H9 (cell line): ENCODE measurements around the gene RILPL2. TPM values are rescaled to one million over a fixed set of nuclear protein-coding genes. Genes with fewer than 3 reads are reported as not detected.
"Not testable (repeated sequence)": the region's sequence is repeated elsewhere in the genome, so short reads cannot be mapped to it uniquely, and the experiment has no call there.

ENCODE experiments used
- DNase-seq: peaks from one replicate; pipeline ENCODE4 v3.0.0-alpha.2; 2017
- H2AFZ ChIP-seq: one replicate; pipeline ENCODE4 v1.6.1; 2013; ENCODE audit warnings: mild to moderate bottlenecking, low read length, control low read depth, moderate library complexity
- H2AK5ac ChIP-seq: 2 replicates; pipeline ENCODE4 v1.6.1; 2013; ENCODE audit warnings: low read length, control low read depth, mixed read lengths; ENCODE audit not compliant: insufficient read length
- H2BK120ac ChIP-seq: one replicate; pipeline ENCODE4 v1.6.1; 2013; ENCODE audit warnings: low read depth, mild to moderate bottlenecking, low read length, control low read depth, inconsistent platforms; ENCODE audit not compliant: poor library complexity, severe bottlenecking
- H2BK12ac ChIP-seq: 2 replicates; pipeline ENCODE4 v1.6.1; 2013; ENCODE audit warnings: low read length, control low read depth, mixed read lengths, low read depth; ENCODE audit not compliant: insufficient read length
- H2BK15ac ChIP-seq: 2 replicates; pipeline ENCODE4 v1.6.1; 2013; ENCODE audit warnings: low read depth, low read length, control low read depth
- H2BK20ac ChIP-seq: one replicate; pipeline ENCODE4 v1.6.1; 2013; ENCODE audit warnings: low read depth, mild to moderate bottlenecking, low read length, control low read depth, inconsistent platforms; ENCODE audit not compliant: poor library complexity, severe bottlenecking
- H2BK5ac ChIP-seq: 2 replicates; pipeline ENCODE4 v1.6.1; 2013; ENCODE audit warnings: low read length, control low read depth, mixed read lengths; ENCODE audit not compliant: insufficient read length
- H3K14ac ChIP-seq: 2 replicates; pipeline ENCODE4 v1.6.1; 2013; ENCODE audit warnings: low read length, control low read depth; ENCODE audit not compliant: insufficient read depth
- H3K18ac ChIP-seq: 2 replicates; pipeline ENCODE4 v1.6.1; 2013; ENCODE audit warnings: low read depth, mild to moderate bottlenecking, mixed read lengths, low read length, control low read depth; ENCODE audit not compliant: insufficient read length
- H3K23ac ChIP-seq: 2 replicates; pipeline ENCODE4 v1.6.1; 2013; ENCODE audit warnings: low read length, control low read depth, mixed read lengths, low read depth; ENCODE audit not compliant: insufficient read length
- H3K23me2 ChIP-seq: 2 replicates; pipeline ENCODE4 v1.6.1; 2013; ENCODE audit warnings: low read depth, mild to moderate bottlenecking, mixed read lengths, low read length, control low read depth; ENCODE audit not compliant: insufficient read length, poor library complexity, severe bottlenecking
- H3K27ac ChIP-seq: 2 replicates; pipeline ENCODE4 v1.5.1; 2013; ENCODE audit warnings: low read length, control low read depth, mixed read lengths, low read depth; ENCODE audit not compliant: insufficient read length
- H3K27me3 ChIP-seq: 2 replicates; pipeline ENCODE4 v1.6.1; 2013; ENCODE audit warnings: low read length, control low read depth, inconsistent platforms; ENCODE audit not compliant: insufficient read depth
- H3K4ac ChIP-seq: 2 replicates; pipeline ENCODE4 v1.6.1; 2013; ENCODE audit warnings: low read depth, mild to moderate bottlenecking, control low read depth, inconsistent platforms, low read length, moderate library complexity
- H3K4me1 ChIP-seq: 2 replicates; pipeline ENCODE4 v1.6.1; 2013; ENCODE audit warnings: low read length, control low read depth, inconsistent platforms; ENCODE audit not compliant: insufficient read depth
- H3K4me2 ChIP-seq: 2 replicates; pipeline ENCODE4 v1.6.1; 2013; ENCODE audit warnings: low read length, control low read depth, mixed read lengths; ENCODE audit not compliant: insufficient read length, insufficient read depth
- H3K56ac ChIP-seq: 2 replicates; pipeline ENCODE4 v1.6.1; 2013; ENCODE audit warnings: low read depth, mild to moderate bottlenecking, mixed read lengths, low read length, control low read depth; ENCODE audit not compliant: insufficient read length
- H3K79me1 ChIP-seq: 2 replicates; pipeline ENCODE4 v1.6.1; 2013; ENCODE audit warnings: low read depth, mild to moderate bottlenecking, moderate library complexity, low read length, control low read depth, inconsistent platforms; ENCODE audit not compliant: insufficient read depth, poor library complexity, severe bottlenecking
- H3K79me2 ChIP-seq: 2 replicates; pipeline ENCODE4 v1.6.1; 2013; ENCODE audit warnings: low read length, control low read depth, inconsistent platforms; ENCODE audit not compliant: insufficient read depth
- H3K9ac ChIP-seq: 2 replicates; pipeline ENCODE4 v1.6.1; 2013; ENCODE audit warnings: low read length, control low read depth, mixed read lengths; ENCODE audit not compliant: insufficient read length; ENCODE audit errors: extremely low read depth
- H3K9me3 ChIP-seq: one replicate; pipeline ENCODE4 v1.6.1; 2013; ENCODE audit warnings: low read depth, low read length, inconsistent platforms; ENCODE audit not compliant: control insufficient read depth
- H3T11ph ChIP-seq: one replicate; pipeline ENCODE4 v1.6.1; 2013; ENCODE audit warnings: mild to moderate bottlenecking, low read length, control low read depth, inconsistent platforms
- H4K20me1 ChIP-seq: one replicate; pipeline ENCODE4 v1.6.1; 2013; ENCODE audit not compliant: control insufficient read depth, insufficient read length, insufficient read depth
- H4K5ac ChIP-seq: 2 replicates; pipeline ENCODE4 v1.6.1; 2013; ENCODE audit warnings: low read depth, mild to moderate bottlenecking, mixed read lengths, low read length, control low read depth; ENCODE audit not compliant: insufficient read length
- H4K8ac ChIP-seq: replicated peaks from 2 replicates; pipeline ENCODE4 v1.6.1; 2013; ENCODE audit warnings: low read length, control low read depth, mixed read lengths, low read depth; ENCODE audit not compliant: insufficient read length
- H4K91ac ChIP-seq: 2 replicates; pipeline ENCODE4 v1.6.1; 2013; ENCODE audit warnings: low read depth, mild to moderate bottlenecking, moderate library complexity, mixed read lengths, low read length, control low read depth; ENCODE audit not compliant: insufficient read length
- H3K27ac Mint-ChIP-seq, 3 experiments: 2 replicates in 2 of 3; 3 replicates in 1 of 3; pipeline ENCODE4 v1.8.0; 2020 to 2021; ENCODE audit warnings: mixed read lengths in 3 of 3, mild to moderate bottlenecking in 1 of 3, moderate library complexity in 1 of 3
- H3K27me3 Mint-ChIP-seq: 2 replicates; pipeline ENCODE4 v1.8.0; 2021; ENCODE audit warnings: low read depth, mild to moderate bottlenecking, moderate library complexity, mixed read lengths
- H3K36me3 Mint-ChIP-seq, 3 experiments: 2 replicates in 2 of 3; 3 replicates in 1 of 3; pipeline ENCODE4 v1.8.0; 2020 to 2021; ENCODE audit warnings: low read depth in 3 of 3, mixed read lengths in 3 of 3; ENCODE audit not compliant: insufficient read depth in 1 of 3
- H3K4me1 Mint-ChIP-seq, 2 experiments: 2 replicates each; pipeline ENCODE4 v1.8.0; 2020; ENCODE audit warnings: mixed read lengths in 2 of 2
- H3K4me3 Mint-ChIP-seq, 2 experiments: 2 replicates in 1 of 2; 3 replicates in 1 of 2; pipeline ENCODE4 v1.8.0; 2020 to 2021; ENCODE audit warnings: mild to moderate bottlenecking in 2 of 2, mixed read lengths in 2 of 2, moderate library complexity in 1 of 2
- H3K9me3 Mint-ChIP-seq, 2 experiments: 2 replicates in 1 of 2; 3 replicates in 1 of 2; pipeline ENCODE4 v1.8.0; 2020; ENCODE audit warnings: mild to moderate bottlenecking in 2 of 2, mixed read lengths in 2 of 2, moderate library complexity in 1 of 2
- WGBS: extraction: QIAGEN DNeasy Blood & Tissue Kit; methylation state at CpG from one replicate; pipeline ENCODE4 v1.1.7; 2013; ENCODE audit warnings: missing lambda C conversion rate, low lambda C conversion rate, mixed read lengths; ENCODE audit not compliant: insufficient read length; ENCODE audit errors: extremely low coverage; 5-methylcytosine and 5-hydroxymethylcytosine counted together
- total RNA-seq: library from RNA; stranded (reverse); gene quantifications from 2 replicates; pipeline ENCODE4 v1.2.1, GENCODE V29; 2021

RILPL2 gene
- total RNA-seq, 1 experiment from 2014 or later: 1.4 TPM

- not testable (repeated sequence) for H3K4me1 Mint-ChIP-seq, H2BK12ac ChIP-seq, H3K27me3 ChIP-seq, H2BK5ac ChIP-seq, H2BK120ac ChIP-seq, H3K9me3 Mint-ChIP-seq, H2AK5ac ChIP-seq, H3K4ac ChIP-seq, H3K4me1 ChIP-seq, H4K8ac ChIP-seq, H3K4me2 ChIP-seq, H3K9me3 ChIP-seq, H3K27ac Mint-ChIP-seq, H2AFZ ChIP-seq, H3T11ph ChIP-seq, H4K5ac ChIP-seq, H3K79me1 ChIP-seq, H3K4me3 Mint-ChIP-seq, H3K18ac ChIP-seq, DNase-seq, H3K9ac ChIP-seq, H3K79me2 ChIP-seq, H2BK20ac ChIP-seq, H3K27ac ChIP-seq, H3K56ac ChIP-seq, H4K20me1 ChIP-seq, H2BK15ac ChIP-seq, H3K23ac ChIP-seq, H3K23me2 ChIP-seq, H3K14ac ChIP-seq, H4K91ac ChIP-seq
- peaks cover 31% of the 10 kb centered on the region for H3K27me3 Mint-ChIP-seq
- peaks cover 19 to 35% (median 26%) of the 10 kb centered on the region in 3 experiments; a peak in 6 of 7 replicates for H3K36me3 Mint-ChIP-seq
- WGBS: no CpG with 5 or more reads among the region's 7 CpGs
Observed at GRCh38 chr12:123408619-123409018, 27.9 kb downstream of the RILPL2 start.
